H1 (cell line): Measurements from ENCODE around the gene DBNL. TPM values are rescaled to one million over a fixed set of nuclear protein-coding genes. Genes with fewer than 3 reads are reported as not detected.

Experiments used
- CTCF ChIA-PET: fragments of 300-600 bp; sonication (Branson Sonifier 250); formaldehyde crosslinking; loops from one replicate; lab custom pipeline; 2021; ENCODE audit not compliant: partially characterized antibody; lab: Charles Lee
- POLR2A ChIA-PET: fragments of 300-600 bp; sonication (Branson Sonifier 250); formaldehyde crosslinking; loops from one replicate; lab custom pipeline; 2021; ENCODE audit warnings: inconsistent platforms; ENCODE audit not compliant: partially characterized antibody; lab: Charles Lee
- DNase-seq, 2 experiments: peaks; one replicate each; pipeline versions ENCODE4 v3.0.0 to v3.0.0-alpha.2; 2010 to 2022; ENCODE audit warnings: low spot score in 2 of 2, low read depth in 1 of 2, mixed read lengths in 1 of 2
- FAIRE-seq: peaks from 2 replicates; lab custom pipeline; 2011; peaks lifted over from hg19 to GRCh38; lab: Jason Lieb, UNC
- H2AFZ ChIP-seq: 2 replicates; pipeline ENCODE4 v1.8.1; 2012; ENCODE audit warnings: low read length, inconsistent platforms
- H2AK5ac ChIP-seq: 2 replicates; pipeline ENCODE4 v1.6.1; 2013; ENCODE audit warnings: low read depth, low read length
- H2BK120ac ChIP-seq: replicated peaks from 2 replicates; pipeline ENCODE3; 2013; ENCODE audit warnings: low read depth, low read length, inconsistent platforms
- H2BK12ac ChIP-seq: 2 replicates; pipeline ENCODE4 v1.6.1; 2013; ENCODE audit warnings: low read depth, low read length
- H2BK15ac ChIP-seq: 2 replicates; pipeline ENCODE4 v1.6.1; 2013; ENCODE audit warnings: low read length
- H2BK20ac ChIP-seq: 2 replicates; pipeline ENCODE4 v1.6.1; 2013; ENCODE audit warnings: low read length
- H2BK5ac ChIP-seq: 2 replicates; pipeline ENCODE4 v1.6.1; 2013; ENCODE audit warnings: low read depth, low read length
- H3K14ac ChIP-seq: 2 replicates; pipeline ENCODE4 v1.6.1; 2013; ENCODE audit warnings: inconsistent platforms; ENCODE audit not compliant: insufficient read length
- H3K18ac ChIP-seq: 2 replicates; pipeline ENCODE4 v1.6.1; 2013; ENCODE audit warnings: low read length; ENCODE audit errors: extremely low read depth
- H3K23ac ChIP-seq: 2 replicates; pipeline ENCODE4 v1.6.1; 2013; ENCODE audit warnings: inconsistent platforms; ENCODE audit not compliant: insufficient read length
- H3K23me2 ChIP-seq: 2 replicates; pipeline ENCODE4 v1.6.1; 2013; ENCODE audit warnings: low read depth, low read length
- H3K27ac ChIP-seq: 2 replicates; pipeline ENCODE4 v1.6.1; 2011; ENCODE audit warnings: low read depth, low read length, inconsistent platforms
- H3K27me3 ChIP-seq, 4 experiments: replicated peaks in 1 of 4; 1 replicate in 1 of 4; 2 replicates in 3 of 4; pipeline versions ENCODE4 v1.6.1 to v1.8.1; 2011 to 2013; ENCODE audit warnings: low read length in 3 of 4, mild to moderate bottlenecking in 3 of 4, inconsistent platforms in 2 of 4, mixed read lengths in 2 of 4, moderate library complexity in 1 of 4; ENCODE audit not compliant: control insufficient read depth in 3 of 4, insufficient read depth in 3 of 4; ENCODE audit errors: extremely low read depth in 1 of 4
- H3K36me3 ChIP-seq, 4 experiments: 2 replicates each; pipeline versions ENCODE4 v1.6.1 to v1.8.1; 2011 to 2013; ENCODE audit warnings: mild to moderate bottlenecking in 4 of 4, low read length in 3 of 4, moderate library complexity in 2 of 4, control low read depth in 1 of 4, inconsistent platforms in 1 of 4; ENCODE audit not compliant: insufficient read depth in 4 of 4, control insufficient read depth in 2 of 4
- H3K4ac ChIP-seq: replicated peaks from 2 replicates; pipeline ENCODE3; 2013; ENCODE audit warnings: low read length, low read depth, mixed read lengths, inconsistent platforms; ENCODE audit not compliant: insufficient read length
- H3K4me1 ChIP-seq, 4 experiments: replicated peaks in 1 of 4; 1 replicate in 1 of 4; 2 replicates in 3 of 4; pipeline versions ENCODE4 v1.6.1 to v1.8.1; 2011 to 2013; ENCODE audit warnings: low read length in 3 of 4, inconsistent platforms in 2 of 4, mixed read lengths in 1 of 4; ENCODE audit not compliant: insufficient read depth in 4 of 4, control insufficient read depth in 3 of 4
- H3K4me2 ChIP-seq, 2 experiments: 2 replicates each; pipeline versions ENCODE4 v1.6.1 to v1.8.1; 2011 to 2013; ENCODE audit warnings: low read depth in 2 of 2, low read length in 2 of 2, control low read depth in 1 of 2, inconsistent platforms in 1 of 2, mild to moderate bottlenecking in 1 of 2; ENCODE audit not compliant: insufficient read depth in 1 of 2
- H3K4me3 ChIP-seq, 4 experiments: fragments of 200-600, 300-600 bp in 1 of 4; sonication (generic), shearing (Covaris generic), sonication (Bioruptor Twin) in 1 of 4; 2 replicates each; pipeline versions ENCODE4 v1.5.1 to v1.8.1; 2011 to 2016; ENCODE audit warnings: low read length in 4 of 4, low read depth in 3 of 4, control low read depth in 2 of 4, inconsistent platforms in 2 of 4, mild to moderate bottlenecking in 2 of 4, mixed read lengths in 1 of 4, moderate library complexity in 1 of 4; ENCODE audit not compliant: insufficient read depth in 2 of 4; ENCODE audit errors: extremely low read depth in 1 of 4
- H3K56ac ChIP-seq: replicated peaks from 2 replicates; pipeline ENCODE3; 2013; ENCODE audit warnings: low read depth, mild to moderate bottlenecking, mixed read lengths, low read length, inconsistent platforms; ENCODE audit not compliant: insufficient read length
- H3K79me1 ChIP-seq: 2 replicates; pipeline ENCODE4 v1.6.1; 2013; ENCODE audit warnings: low read depth, low read length, control low read depth
- H3K79me2 ChIP-seq, 2 experiments: 2 replicates each; pipeline versions ENCODE4 v1.6.1 to v1.8.1; 2012 to 2013; ENCODE audit warnings: low read length in 2 of 2, mild to moderate bottlenecking in 2 of 2, inconsistent platforms in 1 of 2; ENCODE audit not compliant: insufficient read depth in 2 of 2, control insufficient read depth in 1 of 2
- H3K9ac ChIP-seq, 4 experiments: replicated peaks in 1 of 4; 1 replicate in 1 of 4; 2 replicates in 3 of 4; pipeline versions ENCODE4 v1.6.1 to v1.8.1; 2011 to 2013; ENCODE audit warnings: low read depth in 3 of 4, low read length in 3 of 4, control low read depth in 2 of 4, mild to moderate bottlenecking in 2 of 4, moderate library complexity in 2 of 4, inconsistent platforms in 1 of 4; ENCODE audit errors: extremely low read depth in 1 of 4
- H3K9me3 ChIP-seq, 2 experiments: 2 replicates each; pipeline versions ENCODE4 v1.6.1 to v1.8.1; 2012 to 2013; ENCODE audit warnings: mild to moderate bottlenecking in 2 of 2, moderate library complexity in 2 of 2, control low read depth in 1 of 2, inconsistent platforms in 1 of 2, low read depth in 1 of 2, low read length in 1 of 2, mixed read lengths in 1 of 2; ENCODE audit not compliant: insufficient read depth in 2 of 2
- H4K20me1 ChIP-seq, 2 experiments: replicated peaks in 1 of 2; 2 replicates each; pipeline versions ENCODE3 to v1.8.1; 2011 to 2013; ENCODE audit warnings: inconsistent platforms in 2 of 2, low read length in 2 of 2, mild to moderate bottlenecking in 1 of 2; ENCODE audit not compliant: insufficient read depth in 2 of 2, control insufficient read depth in 1 of 2
- H4K5ac ChIP-seq: 2 replicates; pipeline ENCODE4 v1.6.1; 2013; ENCODE audit warnings: low read length, low read depth, mixed read lengths, inconsistent platforms; ENCODE audit not compliant: insufficient read length
- H4K8ac ChIP-seq: 2 replicates; pipeline ENCODE4 v1.8.0; 2013; ENCODE audit warnings: mild to moderate bottlenecking, moderate library complexity, low read length, inconsistent platforms; ENCODE audit not compliant: insufficient read depth; ENCODE audit errors: extremely low read depth
- H4K91ac ChIP-seq: replicated peaks from 2 replicates; pipeline ENCODE3; 2013; ENCODE audit warnings: low read length, mixed read lengths, inconsistent platforms; ENCODE audit not compliant: insufficient read length
- CBX8 ChIP-seq: fragments of 300-800, 300-1000 bp; sonication (generic); IDR thresholded peaks from 2 replicates; pipeline ENCODE4 v1.7.1; 2016; ENCODE audit warnings: low read depth, low read length, borderline replicate concordance
- RAD21 ChIP-seq, 2 experiments: IDR thresholded peaks in 1 of 2; conservative IDR thresholded peaks in 1 of 2; 2 replicates each; pipeline ENCODE4 v1.6.1; 2011; ENCODE audit warnings: low read depth in 2 of 2, low read length in 2 of 2, improper control_type of control experiment in 1 of 2, inconsistent platforms in 1 of 2, mild to moderate bottlenecking in 1 of 2, moderate library complexity in 1 of 2
- SIX5 ChIP-seq: IDR thresholded peaks from 2 replicates; pipeline ENCODE4 v1.6.1; 2011; ENCODE audit warnings: mild to moderate bottlenecking, low read depth, low read length
- SRF ChIP-seq: IDR thresholded peaks from 2 replicates; pipeline ENCODE4 v1.6.1; 2011; ENCODE audit warnings: mild to moderate bottlenecking, low read depth, low read length, moderate library complexity
- SUZ12 ChIP-seq: fragments of 200-600 bp; sonication (generic); IDR thresholded peaks from 2 replicates; pipeline ENCODE4 v1.6.1; 2012; ENCODE audit warnings: mild to moderate bottlenecking, inconsistent platforms, low read length, moderate library complexity, mixed read lengths
- WGBS, 2 experiments: shearing (Covaris generic) in 1 of 2; methylation state at CpG; one replicate each; pipeline versions ENCODE4 v1.1.6 to v1.1.7; 2013 to 2015; ENCODE audit warnings: low lambda C conversion rate in 2 of 2, mixed read lengths in 2 of 2, inconsistent platforms in 1 of 2, low coverage in 1 of 2, missing lambda C conversion rate in 1 of 2; ENCODE audit not compliant: insufficient replicate concordance in 2 of 2, insufficient coverage in 1 of 2, insufficient read length in 1 of 2; ENCODE audit errors: extremely low coverage in 1 of 2, missing lambda C conversion rate in 1 of 2; 5-methylcytosine and 5-hydroxymethylcytosine counted together
- polyA plus RNA-seq, 7 experiments: library from polyadenylated mRNA; depleted of rRNA in 3 of 7; stranded (reverse) in 5 of 7; unstranded in 2 of 7; fragments of >200 nt in 5 of 7; fragments of 200-250 nt in 2 of 7; gene quantifications; 1 replicate in 5 of 7; 2 replicates in 1 of 7; 4 replicates in 1 of 7; pipeline versions ENCODE4 v1.2.1 to v1.2.3, GENCODE V29; 2011 to 2013; ENCODE audit warnings: missing spikeins in 2 of 7, mixed read lengths in 2 of 7
- total RNA-seq: library from RNA; stranded (reverse); fragmentation: NEBNext Ultra II Directional; extraction: Animal tissue kit (Norgen Biotek cat#: 25700); gene quantifications from 2 replicates; pipeline ENCODE4 v1.2.1, GENCODE V29; 2021
- TF ChIP-seq, protein P1 (sequence below): IDR thresholded peaks from 2 replicates; pipeline ENCODE4 v1.6.1; 2011; ENCODE audit warnings: low read length, improper control_type of control experiment

Gene DBNL
- total and polyA plus RNA-seq, 2 of the 8 experiments (the other 6 are each of a cell fraction or from before 2014, with no cell fraction given): 30.9 to 56.6 TPM

DNA sequence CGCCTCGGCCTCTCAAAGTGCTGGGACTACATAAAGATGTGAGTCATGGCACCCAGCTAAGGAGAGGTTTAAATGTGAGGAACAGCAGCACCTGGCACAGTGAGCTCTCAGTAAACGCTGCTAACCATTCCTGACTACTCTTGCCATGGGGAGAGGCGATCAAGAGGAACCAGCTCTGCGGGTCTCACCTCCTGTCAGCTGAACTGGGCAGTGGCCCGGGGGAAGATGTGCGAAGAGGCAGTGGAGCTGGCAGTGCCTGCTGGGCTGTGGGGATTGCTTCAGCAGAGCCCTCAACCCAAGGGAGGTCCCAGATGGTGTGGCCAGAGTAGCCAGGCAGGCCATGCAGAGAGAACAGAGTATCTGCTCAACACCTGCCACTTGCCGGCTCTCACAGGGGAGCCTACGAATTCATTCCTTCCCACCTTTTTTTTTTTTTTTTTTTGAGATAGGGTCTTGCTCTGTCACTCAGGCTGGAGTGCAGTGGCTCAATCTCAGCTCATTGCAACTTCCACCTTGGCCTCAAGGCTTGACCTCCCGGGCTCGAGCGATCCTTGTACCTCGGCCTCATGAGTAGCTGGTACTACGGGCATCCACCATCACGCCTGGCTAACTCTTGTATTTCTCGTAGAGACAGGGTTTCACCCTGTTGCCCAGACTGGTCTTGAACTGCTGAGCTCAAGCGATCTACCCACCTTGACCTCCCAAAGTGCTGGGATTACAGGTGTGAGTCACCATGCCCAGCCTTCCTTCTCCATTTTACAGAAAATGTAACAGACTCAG, 31.0 kb downstream of the DBNL start:
- H2BK15ac ChIP-seq: no peak overlapping the region
- no peaks in the 10 kb centered on the region for H3K79me1 ChIP-seq
- ChIA-PET POLR2A (interaction anchor here (1.4 to 5.5 kb wide), 3 partner anchors 10 to 39 kb away, joined by 3 to 48 read pairs (median 3); partner anchors contain the start of gene PGAM2), CTCF (interaction anchor here (0.6 to 2.7 kb wide), 6 partner anchors 8 to 83 kb away, joined by 3 to 15 read pairs (median 3); no protein-coding TSS in a partner anchor)
- no peak overlapping the region for H4K5ac ChIP-seq
- DNase-seq (no peak), FAIRE-seq (no peak)
- H3K23ac ChIP-seq: no peak overlapping the region
- H4K8ac ChIP-seq: no peak overlapping the region
- H3K79me2 ChIP-seq: no peaks in the 10 kb centered on the region
- H2BK12ac ChIP-seq: no peak overlapping the region
- no peak overlapping the region for H4K91ac ChIP-seq
- no peak overlapping the region for H3K4me3 ChIP-seq
- 87% methylated on average over 17 of the region's 17 CpGs; no CpG with 5 or more reads in 1 of the 2 experiments for WGBS, 2 experiments
- no peak overlapping the region for H2AK5ac ChIP-seq
- no peak overlapping the region for H2AFZ ChIP-seq
- no peak overlapping the region for H3K4me2 ChIP-seq
- H3K4me1 ChIP-seq: no peaks in the 10 kb centered on the region
- peaks cover 0 to 8% of the 10 kb centered on the region in 2 experiments for H4K20me1 ChIP-seq
- H2BK120ac ChIP-seq: no peak overlapping the region
- H3K36me3 ChIP-seq: peaks cover 17 to 27% (median 18%) of the 10 kb centered on the region in 4 experiments
- H3K9me3 ChIP-seq: no peaks in the 10 kb centered on the region
- H3K18ac ChIP-seq: no peak overlapping the region
- H2BK5ac ChIP-seq: no peak overlapping the region
- H3K14ac ChIP-seq: no peak overlapping the region
- no peak overlapping the region for H3K9ac ChIP-seq
- no peak overlapping the region for H3K27ac ChIP-seq
- no peaks in the 10 kb centered on the region for H3K23me2 ChIP-seq
- no peak overlapping the region for H2BK20ac ChIP-seq
- TF ChIP-seq SRF (no peak), SUZ12 (no peak), RAD21 (IDR thresholded peaks at IDR 0.05 in 1 of 2, conservative IDR thresholded peaks at IDR 0.05 in 1 of 2; ENCODE audit: low read depth in 2 of 2, low read length in 2 of 2) (no peak), SIX5 (no peak), CBX8 (no peak)
- TF ChIP-seq, protein P1, sequence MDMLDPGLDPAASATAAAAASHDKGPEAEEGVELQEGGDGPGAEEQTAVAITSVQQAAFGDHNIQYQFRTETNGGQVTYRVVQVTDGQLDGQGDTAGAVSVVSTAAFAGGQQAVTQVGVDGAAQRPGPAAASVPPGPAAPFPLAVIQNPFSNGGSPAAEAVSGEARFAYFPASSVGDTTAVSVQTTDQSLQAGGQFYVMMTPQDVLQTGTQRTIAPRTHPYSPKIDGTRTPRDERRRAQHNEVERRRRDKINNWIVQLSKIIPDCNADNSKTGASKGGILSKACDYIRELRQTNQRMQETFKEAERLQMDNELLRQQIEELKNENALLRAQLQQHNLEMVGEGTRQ: no peak
- H3K27me3 ChIP-seq: no peaks in the 10 kb centered on the region
- H3K4ac ChIP-seq: no peak overlapping the region
- no peak overlapping the region for H3K56ac ChIP-seq
